ENCODE results near the gene PLCL2. TPM values are rescaled to one million over a fixed set of nuclear protein-coding genes. Genes with fewer than 3 reads are reported as not detected.
"Not testable (repeated sequence)": the region's sequence is repeated elsewhere in the genome, so short reads cannot be mapped to it uniquely, and the experiment has no call there.

Gene PLCL2
- total and polyA plus RNA-seq, 7 donors = 4.2 to 32.7 (median 21.9) TPM

DNA sequence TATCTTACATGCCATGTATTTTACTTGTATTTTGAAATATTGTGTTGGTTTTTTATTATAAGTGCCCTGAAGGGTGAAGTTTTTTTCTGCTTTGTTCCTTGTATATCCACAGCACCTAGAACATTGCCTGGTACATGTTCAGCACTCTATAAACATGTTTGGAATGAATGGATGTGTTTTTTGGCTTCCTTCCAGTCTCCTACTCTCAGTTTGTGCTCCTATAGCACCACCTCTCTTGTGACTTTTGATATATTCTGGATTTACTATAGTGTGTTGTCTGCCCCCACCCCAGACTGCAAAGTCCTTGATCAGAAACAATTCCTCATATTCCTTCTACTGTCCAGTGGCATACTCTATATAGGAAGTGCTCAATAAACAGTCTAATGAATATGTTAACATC is 60.6 kb downstream of the PLCL2 start:
- peak in 2 of 4 donors; percentile 36 to 46 for ATAC-seq
- Histone ChIP-seq H3K4me1 (peaks cover 64% of the 10 kb centered on the region), H3K9me3 (no peaks in the 10 kb centered on the region), H3K4me3 (no peak overlapping the region), H3K27me3 (ENCODE audit: insufficient read depth in 3 of 3, low read length in 2 of 3) (no peaks in the 10 kb centered on the region), H3K27ac (no peak overlapping the region), H3K36me3 (ENCODE audit: insufficient read depth in 1 of 2, low read depth in 1 of 2) (no peaks in the 10 kb centered on the region)
- intact Hi-C loops (cut with DNase I) = no loop called here
- no peak for DNase-seq
- TF ChIP-seq, protein P1, sequence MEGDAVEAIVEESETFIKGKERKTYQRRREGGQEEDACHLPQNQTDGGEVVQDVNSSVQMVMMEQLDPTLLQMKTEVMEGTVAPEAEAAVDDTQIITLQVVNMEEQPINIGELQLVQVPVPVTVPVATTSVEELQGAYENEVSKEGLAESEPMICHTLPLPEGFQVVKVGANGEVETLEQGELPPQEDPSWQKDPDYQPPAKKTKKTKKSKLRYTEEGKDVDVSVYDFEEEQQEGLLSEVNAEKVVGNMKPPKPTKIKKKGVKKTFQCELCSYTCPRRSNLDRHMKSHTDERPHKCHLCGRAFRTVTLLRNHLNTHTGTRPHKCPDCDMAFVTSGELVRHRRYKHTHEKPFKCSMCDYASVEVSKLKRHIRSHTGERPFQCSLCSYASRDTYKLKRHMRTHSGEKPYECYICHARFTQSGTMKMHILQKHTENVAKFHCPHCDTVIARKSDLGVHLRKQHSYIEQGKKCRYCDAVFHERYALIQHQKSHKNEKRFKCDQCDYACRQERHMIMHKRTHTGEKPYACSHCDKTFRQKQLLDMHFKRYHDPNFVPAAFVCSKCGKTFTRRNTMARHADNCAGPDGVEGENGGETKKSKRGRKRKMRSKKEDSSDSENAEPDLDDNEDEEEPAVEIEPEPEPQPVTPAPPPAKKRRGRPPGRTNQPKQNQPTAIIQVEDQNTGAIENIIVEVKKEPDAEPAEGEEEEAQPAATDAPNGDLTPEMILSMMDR (IDR thresholded peaks at IDR 0.05) = no peak

DNA sequence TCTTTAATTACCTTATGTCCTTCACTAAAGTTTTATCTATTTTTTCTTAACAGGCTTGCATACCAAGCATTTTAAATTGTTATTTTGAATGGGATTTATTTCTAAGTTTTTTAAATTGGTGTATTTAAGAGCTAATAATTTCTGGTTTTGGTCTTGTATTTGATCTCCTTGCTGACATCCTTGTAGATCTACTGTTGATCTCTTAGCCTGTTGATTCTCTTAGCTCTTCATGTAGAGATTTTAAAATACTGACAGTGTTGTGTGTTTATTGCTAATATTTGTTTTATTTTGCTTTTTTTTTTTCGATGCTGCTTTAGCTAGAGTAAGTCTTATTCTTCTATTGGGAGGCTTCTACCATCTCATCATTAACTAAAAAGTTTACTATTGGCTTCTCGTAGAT is 65.5 kb downstream of the PLCL2 start:
- H3K4me1 ChIP-seq = peaks cover 26% of the 10 kb centered on the region
- TF ChIP-seq, protein P1 (IDR thresholded peaks at IDR 0.05) = no peak
- no peaks in the 10 kb centered on the region for H3K9me3 ChIP-seq
- intact Hi-C loops (cut with DNase I) = no loop called here
- ATAC-seq (no peak), DNase-seq (no peak)
- no peak overlapping the region for H3K4me3 ChIP-seq
- H3K27ac ChIP-seq = no peak overlapping the region
- no peaks in the 10 kb centered on the region for H3K36me3 ChIP-seq (ENCODE audit: insufficient read depth in 1 of 2, low read depth in 1 of 2)
- no peaks in the 10 kb centered on the region for H3K27me3 ChIP-seq (ENCODE audit: insufficient read depth in 3 of 3, low read length in 2 of 3)
- 87 to 96% (median 92%) methylated on average over 2 of the region's 2 CpGs for WGBS, 3 donors

DNA sequence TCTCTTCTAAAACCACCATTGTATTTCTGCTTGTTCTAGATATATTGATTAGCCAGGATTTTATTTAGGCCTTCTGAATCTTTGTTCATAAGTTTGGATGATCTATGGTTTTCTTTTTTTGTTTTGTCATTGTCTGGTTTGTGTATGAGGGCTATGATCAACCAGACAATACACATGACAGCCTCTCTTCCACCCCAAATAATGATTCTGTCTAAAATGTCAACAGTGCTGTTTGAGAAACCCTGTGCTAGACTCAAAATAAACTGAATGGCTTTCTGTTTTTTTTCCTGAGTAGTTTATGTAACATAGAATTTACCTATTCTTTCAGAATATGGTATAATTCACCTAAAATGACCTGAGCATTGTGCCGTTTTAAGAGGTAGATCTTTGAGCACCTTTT is 66.1 kb downstream of the PLCL2 start:
- Histone ChIP-seq H3K27ac (no peak overlapping the region), H3K36me3 (ENCODE audit: insufficient read depth in 1 of 2, low read depth in 1 of 2) (no peaks in the 10 kb centered on the region), H3K4me3 (no peak overlapping the region), H3K4me1 (peaks cover 24% of the 10 kb centered on the region), H3K27me3 (ENCODE audit: insufficient read depth in 3 of 3, low read length in 2 of 3) (no peaks in the 10 kb centered on the region), H3K9me3 (no peaks in the 10 kb centered on the region)
- ATAC-seq (no peak), DNase-seq (no peak)
- 38 to 58% (median 45%) methylated on average over 1 of the region's 1 CpG for WGBS, 3 donors
- TF ChIP-seq, protein P1 (IDR thresholded peaks at IDR 0.05) = no peak
- intact Hi-C loops (cut with DNase I) = no loop called here

DNA sequence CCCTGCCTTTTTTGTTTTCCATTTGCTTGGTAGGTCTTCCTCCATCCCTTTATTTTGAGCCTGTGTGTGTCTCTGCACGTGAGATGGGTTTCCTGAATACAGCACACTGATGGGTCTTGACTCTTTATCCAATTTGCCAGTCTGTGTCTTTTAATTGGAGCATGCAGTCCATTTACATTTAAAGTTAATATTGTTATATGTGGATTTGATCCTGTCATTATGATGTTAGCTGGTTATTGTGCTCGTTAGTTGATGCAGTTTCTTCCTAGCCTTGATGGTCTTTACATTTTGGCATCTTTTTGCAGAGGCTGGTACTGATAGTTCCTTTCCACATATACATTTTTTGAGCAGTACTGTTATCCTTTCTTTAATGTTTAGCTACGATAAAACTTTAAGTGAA is 73.1 kb downstream of the PLCL2 start:
- ATAC-seq; H3K27ac ChIP-seq; H3K4me1 ChIP-seq; H3K4me3 ChIP-seq; H3K27me3 ChIP-seq (ENCODE audit: insufficient read depth in 3 of 3, low read length in 2 of 3); H3K36me3 ChIP-seq (ENCODE audit: insufficient read depth in 1 of 2, low read depth in 1 of 2); DNase-seq; H3K9me3 ChIP-seq; intact Hi-C loops (cut with DNase I): not testable (repeated sequence)
- 87 to 91% (median 88%) methylated on average over 2 to 3 of the region's 3 CpGs for WGBS, 3 donors

DNA sequence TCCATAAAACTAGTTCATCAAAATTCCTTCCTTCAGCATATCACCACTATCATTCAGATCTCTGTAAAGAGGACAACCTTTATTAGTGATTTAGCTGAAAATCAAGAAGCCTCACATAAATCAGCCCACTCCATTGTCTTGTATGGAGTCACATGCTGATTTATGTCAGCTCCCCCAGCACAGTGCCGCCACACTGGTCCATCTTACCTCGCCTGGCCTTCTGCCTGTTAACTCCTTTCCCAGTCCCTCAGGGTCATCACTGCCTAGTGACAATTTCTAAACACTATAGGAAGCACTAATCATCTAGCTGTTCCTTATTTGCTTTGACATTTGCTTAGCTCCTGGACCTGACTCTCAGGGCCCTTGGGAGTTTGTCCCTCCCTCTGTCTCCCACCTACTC is 75.4 kb downstream of the PLCL2 start:
- intact Hi-C loops (cut with DNase I) = no loop called here
- Histone ChIP-seq H3K4me3 (no peak overlapping the region), H3K9me3 (no peaks in the 10 kb centered on the region), H3K27ac (no peak overlapping the region), H3K36me3 (ENCODE audit: insufficient read depth in 1 of 2, low read depth in 1 of 2) (no peaks in the 10 kb centered on the region), H3K27me3 (ENCODE audit: insufficient read depth in 3 of 3, low read length in 2 of 3) (no peaks in the 10 kb centered on the region), H3K4me1 (peaks cover 3% of the 10 kb centered on the region)
- DNase-seq (no peak), ATAC-seq (no peak)
- WGBS, 3 donors = 90 to 98% (median 90%) methylated on average over 2 of the region's 2 CpGs
- TF ChIP-seq, protein P1 (IDR thresholded peaks at IDR 0.05) = no peak
